ENCODE data around the gene TRPC6. TPM values are rescaled to one million over a fixed set of nuclear protein-coding genes. Genes with fewer than 3 reads are reported as not detected.
"Not testable (repeated sequence)": the region's sequence is repeated elsewhere in the genome, so short reads cannot be mapped to it uniquely, and the experiment has no call there.

Gene TRPC6
- total RNA-seq, 1 donor from 2014 or later: 0.22 TPM

GRCh38 chr11:101475699-101476098 is 108.1 kb downstream of the TRPC6 start:
- no peak for TF ChIP-seq CTCF (IDR thresholded peaks at IDR 0.05; ENCODE audit: borderline replicate concordance)
- Histone ChIP-seq H3K27me3 (ENCODE audit: low read depth) (no peaks in the 10 kb centered on the region), H3K9me3 (replicated peaks) (no peaks in the 10 kb centered on the region), H3K4me3 (no peak overlapping the region), H3K4me1 (no peaks in the 10 kb centered on the region), H3K36me3 (no peaks in the 10 kb centered on the region), H3K27ac (replicated peaks) (no peak overlapping the region)
- intact Hi-C loops (cut with micrococcal nuclease): no loop called here
- no peak for DNase-seq

GRCh38 chr11:101474666-101475065 is 109.1 kb downstream of the TRPC6 start:
- no peaks in the 10 kb centered on the region for H3K9me3 ChIP-seq (replicated peaks)
- no peak overlapping the region for H3K27ac ChIP-seq (replicated peaks)
- no peaks in the 10 kb centered on the region for H3K4me1 ChIP-seq
- no peak for DNase-seq
- no peak overlapping the region for H3K4me3 ChIP-seq
- H3K27me3 ChIP-seq (ENCODE audit: low read depth): no peaks in the 10 kb centered on the region
- H3K36me3 ChIP-seq: no peaks in the 10 kb centered on the region
- TF ChIP-seq CTCF (IDR thresholded peaks at IDR 0.05; ENCODE audit: borderline replicate concordance): no peak
- intact Hi-C loops (cut with micrococcal nuclease): no loop called here

- Histone ChIP-seq H3K36me3 (no peaks in the 10 kb centered on the region), H3K27ac (replicated peaks) (no peak overlapping the region), H3K4me1 (no peaks in the 10 kb centered on the region), H3K4me3 (no peak overlapping the region), H3K27me3 (ENCODE audit: low read depth) (no peaks in the 10 kb centered on the region), H3K9me3 (replicated peaks) (no peaks in the 10 kb centered on the region)
- no peak for DNase-seq
- intact Hi-C loops (cut with micrococcal nuclease): no loop called here
- TF ChIP-seq CTCF (IDR thresholded peaks at IDR 0.05; ENCODE audit: borderline replicate concordance): no peak
Observed at GRCh38 chr11:101470881-101471520, 112.8 kb downstream of the TRPC6 start.

GRCh38 chr11:101470419-101470818 is 113.4 kb downstream of the TRPC6 start:
- no peaks in the 10 kb centered on the region for H3K9me3 ChIP-seq (replicated peaks)
- DNase-seq: no peak
- no peaks in the 10 kb centered on the region for H3K36me3 ChIP-seq
- no peak overlapping the region for H3K27ac ChIP-seq (replicated peaks)
- H3K4me1 ChIP-seq: no peaks in the 10 kb centered on the region
- intact Hi-C loops (cut with micrococcal nuclease): no loop called here
- no peaks in the 10 kb centered on the region for H3K27me3 ChIP-seq (ENCODE audit: low read depth)
- no peak for TF ChIP-seq CTCF (IDR thresholded peaks at IDR 0.05; ENCODE audit: borderline replicate concordance)
- H3K4me3 ChIP-seq: no peak overlapping the region

- DNase-seq: no peak
- Histone ChIP-seq H3K27ac (replicated peaks) (no peak overlapping the region), H3K36me3 (no peaks in the 10 kb centered on the region), H3K4me1 (no peaks in the 10 kb centered on the region), H3K27me3 (ENCODE audit: low read depth) (no peaks in the 10 kb centered on the region), H3K9me3 (replicated peaks) (no peaks in the 10 kb centered on the region), H3K4me3 (no peak overlapping the region)
- no peak for TF ChIP-seq CTCF (IDR thresholded peaks at IDR 0.05; ENCODE audit: borderline replicate concordance)
- intact Hi-C loops (cut with micrococcal nuclease): no loop called here
Observed at GRCh38 chr11:101466352-101466751, 117.5 kb downstream of the TRPC6 start.

- DNase-seq; H3K4me1 ChIP-seq; H3K9me3 ChIP-seq (replicated peaks); H3K4me3 ChIP-seq; H3K27me3 ChIP-seq (ENCODE audit: low read depth); intact Hi-C loops (cut with micrococcal nuclease); H3K36me3 ChIP-seq; H3K27ac ChIP-seq (replicated peaks): not testable (repeated sequence)
Observed at GRCh38 chr11:101464388-101464787, 119.4 kb downstream of the TRPC6 start.
